GM18858 (cell line): ENCODE data around the gene TMEM245.

Experiments
- ATAC-seq: cut with Tn5 transposase; IDR thresholded peaks from one replicate; pipeline ENCODE4 v1.9.1; 2021; ENCODE audit not compliant: unreplicated experiment

Gene TMEM245

GRCh38 chr9:109031241-109031640 is 88.5 kb downstream of the TMEM245 start:
- ATAC-seq = no peak

- ATAC-seq = no peak
Observed at GRCh38 chr9:109030426-109030825, 89.3 kb downstream of the TMEM245 start.

- ATAC-seq = no peak
Observed at GRCh38 chr9:109028457-109028856, 91.3 kb downstream of the TMEM245 start.

GRCh38 chr9:109027176-109027575 is 92.6 kb downstream of the TMEM245 start:
- no peak for ATAC-seq

GRCh38 chr9:109026306-109026705 is 93.4 kb downstream of the TMEM245 start:
- ATAC-seq = no peak

GRCh38 chr9:109022873-109023272 is 96.9 kb downstream of the TMEM245 start:
- no peak for ATAC-seq

GRCh38 chr9:109020581-109021511 is 98.9 kb downstream of the TMEM245 start:
- no peak for ATAC-seq

GRCh38 chr9:109020113-109020512 is 99.6 kb downstream of the TMEM245 start:
- ATAC-seq = no peak

- no peak for ATAC-seq
Observed at GRCh38 chr9:109019420-109019819, 100.3 kb downstream of the TMEM245 start.

- peak; percentile 48 for ATAC-seq
Observed at GRCh38 chr9:109017493-109017892, 102.3 kb downstream of the TMEM245 start.

GRCh38 chr9:109017061-109017460 is 102.7 kb downstream of the TMEM245 start:
- ATAC-seq = no peak

GRCh38 chr9:109016132-109016531 is 103.6 kb downstream of the TMEM245 start:
- no peak for ATAC-seq

GRCh38 chr9:109014608-109015280 is 105.0 kb downstream of the TMEM245 start:
- no peak for ATAC-seq

- ATAC-seq = no peak
Observed at GRCh38 chr9:109013679-109014607, 105.8 kb downstream of the TMEM245 start.

- peak; percentile 43 for ATAC-seq
Observed at GRCh38 chr9:109012876-109013678, 106.7 kb downstream of the TMEM245 start, which contains the start of gene CTNNAL1. CTNNAL1 (minus strand) TSS chr9:109013499; CDS start chr9:109013442, 57 bp downstream.

- ATAC-seq = peak; percentile 41
Observed at GRCh38 chr9:109012009-109012875, 107.5 kb downstream of the TMEM245 start.

GRCh38 chr9:109011231-109011671 is 108.5 kb downstream of the TMEM245 start:
- no peak for ATAC-seq

GRCh38 chr9:109010746-109011145 is 109.0 kb downstream of the TMEM245 start:
- ATAC-seq = peak; percentile 33

- no peak for ATAC-seq
Observed at GRCh38 chr9:109005678-109006077, 114.1 kb downstream of the TMEM245 start.
